GM12873 (cell line): ENCODE measurements around the gene ZNF367.
A peak's percentile ranks its signal among the peaks of the same experiment; 100 is the strongest.

Source experiments
- CTCF ChIP-seq: IDR thresholded peaks from 2 replicates; pipeline ENCODE4 v1.5.1; 2012; ENCODE audit warnings: low read depth, mild to moderate bottlenecking, moderate library complexity, low read length, control low read depth; ENCODE audit not compliant: insufficient read depth; ENCODE audit errors: missing control alignments

Gene ZNF367

GRCh38 chr9:96448546-96449170, 30.5 kb upstream of the ZNF367 start:
- no peak for TF ChIP-seq CTCF

- TF ChIP-seq CTCF, result no peak
Measured at GRCh38 chr9:96447406-96447805, 29.2 kb upstream of the ZNF367 start.

- TF ChIP-seq CTCF, result no peak
Measured at GRCh38 chr9:96442491-96442890, 24.3 kb upstream of the ZNF367 start.

- peak; percentile 74 for TF ChIP-seq CTCF
Measured at GRCh38 chr9:96441798-96442445, 23.8 kb upstream of the ZNF367 start.

GRCh38 chr9:96440671-96441199, 22.6 kb upstream of the ZNF367 start:
- no peak for TF ChIP-seq CTCF

GRCh38 chr9:96437454-96437853, 19.3 kb upstream of the ZNF367 start:
- TF ChIP-seq CTCF, result no peak

GRCh38 chr9:96436456-96437126, 18.4 kb upstream of the ZNF367 start:
- TF ChIP-seq CTCF, result no peak
